HepG2 (cell line): Measurements from ENCODE around the gene PCBP1. TPM values are rescaled to one million over a fixed set of nuclear protein-coding genes. Genes with fewer than 3 reads are reported as not detected.

Source experiments
- ARNTL ChIP-seq: sonication (generic); formaldehyde crosslinking; IDR thresholded peaks from 2 replicates; pipeline ENCODE4 v1.4.0; 2020; ENCODE audit warnings: mild to moderate bottlenecking, missing genetic modification reagents
- ATF1 ChIP-seq: IDR thresholded peaks from 2 replicates; pipeline ENCODE4 v1.6.1; 2016; ENCODE audit warnings: mild to moderate bottlenecking, control low read depth
- DNMT1 ChIP-seq: sonication (generic); formaldehyde crosslinking; IDR thresholded peaks from 2 replicates; pipeline ENCODE4 v1.5.1; 2020; ENCODE audit warnings: mild to moderate bottlenecking, missing genetic modification reagents
- ERF ChIP-seq: IDR thresholded peaks from 2 replicates; pipeline ENCODE4 v1.6.1; 2018; ENCODE audit warnings: missing biosample characterization, missing genetic modification reagents
- EZH2 ChIP-seq: conservative IDR thresholded peaks from 2 replicates; pipeline ENCODE4 v1.6.1; 2012; ENCODE audit warnings: mild to moderate bottlenecking, low read depth, low read length, moderate library complexity
- FOXJ3 ChIP-seq: sonication (generic); formaldehyde crosslinking; IDR thresholded peaks from 2 replicates; pipeline ENCODE4 v1.4.0; 2020; ENCODE audit warnings: missing genetic modification reagents, mild to moderate bottlenecking, borderline replicate concordance
- GPN1 ChIP-seq: sonication (generic); formaldehyde crosslinking; IDR thresholded peaks from 2 replicates; pipeline ENCODE4 v1.5.1; 2020; ENCODE audit warnings: missing genetic modification reagents, borderline replicate concordance
- KLF9 ChIP-seq: IDR thresholded peaks from 2 replicates; pipeline ENCODE4 v1.6.1; 2016; ENCODE audit warnings: low read depth
- MYC ChIP-seq: sonication (generic); formaldehyde crosslinking; IDR thresholded peaks from 2 replicates; pipeline ENCODE4 v1.9.0; 2021; ENCODE audit warnings: missing genetic modification reagents, borderline replicate concordance
- NFATC3 ChIP-seq: sonication (generic); formaldehyde crosslinking; IDR thresholded peaks from 2 replicates; pipeline ENCODE4 v1.5.1; 2020; ENCODE audit warnings: mild to moderate bottlenecking, missing genetic modification reagents
- NFIB ChIP-seq: sonication (generic); formaldehyde crosslinking; IDR thresholded peaks from 2 replicates; pipeline ENCODE4 v1.9.0; 2021; ENCODE audit warnings: missing genetic modification reagents, mild to moderate bottlenecking, borderline replicate concordance
- NFYB ChIP-seq: sonication (generic); formaldehyde crosslinking; IDR thresholded peaks from 2 replicates; pipeline ENCODE4 v1.4.0; 2020; ENCODE audit warnings: missing genetic modification reagents
- NR2F2 ChIP-seq: IDR thresholded peaks from 2 replicates; pipeline ENCODE4 v1.6.1; 2012; ENCODE audit warnings: low read depth, inconsistent platforms, borderline replicate concordance
- PHB2 ChIP-seq: fragments of 450-650 bp; IDR thresholded peaks from 2 replicates; pipeline ENCODE4 v1.6.1; 2018; ENCODE audit not compliant: partially characterized antibody
- SALL1 ChIP-seq: sonication (generic); formaldehyde crosslinking; IDR thresholded peaks from 2 replicates; pipeline ENCODE4 v1.8.0; 2022; ENCODE audit warnings: mild to moderate bottlenecking, missing genetic modification reagents
- SETDB1 ChIP-seq: sonication (generic); formaldehyde crosslinking; IDR thresholded peaks from 2 replicates; pipeline ENCODE4 v1.5.1; 2020; ENCODE audit warnings: missing genetic modification reagents, mild to moderate bottlenecking, borderline replicate concordance
- SNAPC2 ChIP-seq: sonication (generic); formaldehyde crosslinking; IDR thresholded peaks from 2 replicates; pipeline ENCODE4 v1.8.1; 2022; ENCODE audit warnings: mild to moderate bottlenecking, missing genetic modification reagents
- U2AF2 ChIP-seq: fragments of 200-400 bp; formaldehyde crosslinking; IDR thresholded peaks from 2 replicates; pipeline ENCODE4 v1.6.1; 2017; ENCODE audit warnings: low read depth, mild to moderate bottlenecking, low read length
- ZBTB8A ChIP-seq: sonication (generic); formaldehyde crosslinking; IDR thresholded peaks from 2 replicates; pipeline ENCODE4 v1.4.0; 2020; ENCODE audit warnings: mild to moderate bottlenecking, low read depth, missing genetic modification reagents, borderline replicate concordance
- ZFP1 ChIP-seq: IDR thresholded peaks from 2 replicates; pipeline ENCODE4 v1.6.1; 2016
- ZNF30 ChIP-seq: sonication (generic); formaldehyde crosslinking; IDR thresholded peaks from 2 replicates; pipeline ENCODE4 v1.5.0; 2020; ENCODE audit warnings: mild to moderate bottlenecking, missing genetic modification reagents
- ZNF557 ChIP-seq: sonication (generic); formaldehyde crosslinking; IDR thresholded peaks from 2 replicates; pipeline ENCODE4 v1.4.0; 2020; ENCODE audit warnings: missing genetic modification reagents
- ZNF761 ChIP-seq: sonication (generic); formaldehyde crosslinking; conservative IDR thresholded peaks from 2 replicates; pipeline ENCODE4 v1.4.0; 2020; ENCODE audit warnings: mild to moderate bottlenecking, missing genetic modification reagents
- polyA plus RNA-seq, 8 experiments: library from polyadenylated mRNA; depleted of rRNA in 3 of 8; stranded (reverse) in 7 of 8; unstranded in 1 of 8; fragments of >200 nt; fragmentation: Illumina TruSeq in 4 of 8; extraction: Trizol in 4 of 8; gene quantifications; 2 replicates each; pipeline versions ENCODE4 v1.2.1 to v1.2.3, GENCODE V29; 2011 to 2016; ENCODE audit warnings: low read depth in 4 of 8, missing spikeins in 1 of 8, mixed read lengths in 1 of 8; ENCODE audit not compliant: insufficient read depth in 1 of 8
- total RNA-seq, 5 experiments: library from RNA; depleted of rRNA; stranded (reverse); fragments of >200 nt; fragmentation: Illumina TruSeq; extraction: Trizol; gene quantifications; 2 replicates each; pipeline ENCODE4 v1.2.3, GENCODE V29; 2016; ENCODE audit warnings: low read depth in 1 of 5
- TF ChIP-seq, protein P1 (sequence below): sonication (generic); formaldehyde crosslinking; IDR thresholded peaks from 2 replicates; pipeline ENCODE4 v1.8.0; 2022; ENCODE audit warnings: low read depth, missing genetic modification reagents
- TF ChIP-seq, protein P2 (sequence below): sonication (generic); formaldehyde crosslinking; IDR thresholded peaks from 2 replicates; pipeline ENCODE4 v1.4.0; 2020; ENCODE audit warnings: low read depth, mild to moderate bottlenecking, missing genetic modification reagents
- TF ChIP-seq, protein P3 (sequence below): sonication (generic); formaldehyde crosslinking; IDR thresholded peaks from 2 replicates; pipeline ENCODE4 v1.5.0; 2020; ENCODE audit warnings: mild to moderate bottlenecking, missing genetic modification reagents, borderline replicate concordance
- TF ChIP-seq, protein P4 (sequence below): sonication (generic); formaldehyde crosslinking; conservative IDR thresholded peaks from 2 replicates; pipeline ENCODE4 v1.4.0; 2020; ENCODE audit warnings: missing genetic modification reagents

The PCBP1 gene
- total and polyA plus RNA-seq, 2 of the 13 experiments (the other 11 are each of a cell fraction or from before 2014, with no cell fraction given): 32.0 to 137 TPM

DNA sequence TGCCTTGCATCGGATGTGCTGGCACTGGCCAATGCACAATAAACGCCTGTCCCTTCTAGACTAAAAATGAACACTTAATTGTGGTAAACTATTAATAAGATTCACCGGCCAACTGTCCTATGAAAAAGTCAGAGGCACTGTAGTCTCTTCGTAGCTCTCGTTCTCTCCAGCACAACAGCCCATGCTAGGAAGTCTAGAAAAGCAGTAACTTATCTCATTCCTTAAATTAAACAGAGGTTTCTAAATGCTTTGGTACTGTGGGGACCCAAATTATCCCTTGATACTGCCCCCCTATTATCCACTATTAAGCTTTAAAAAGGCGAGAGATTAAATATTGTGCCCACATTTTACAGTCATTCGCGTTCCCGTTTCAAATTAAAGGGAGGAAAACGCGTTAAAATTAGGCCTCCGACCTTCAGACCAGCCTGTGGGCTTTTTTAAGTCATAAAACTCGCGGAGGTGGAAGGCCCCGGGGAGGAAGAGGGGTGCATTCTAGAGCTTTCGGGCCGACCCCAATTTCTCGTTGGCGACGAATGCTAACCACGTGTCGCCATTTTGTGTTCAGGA, 1.5 kb upstream of the PCBP1 start (continued):
- TF ChIP-seq, protein P1, sequence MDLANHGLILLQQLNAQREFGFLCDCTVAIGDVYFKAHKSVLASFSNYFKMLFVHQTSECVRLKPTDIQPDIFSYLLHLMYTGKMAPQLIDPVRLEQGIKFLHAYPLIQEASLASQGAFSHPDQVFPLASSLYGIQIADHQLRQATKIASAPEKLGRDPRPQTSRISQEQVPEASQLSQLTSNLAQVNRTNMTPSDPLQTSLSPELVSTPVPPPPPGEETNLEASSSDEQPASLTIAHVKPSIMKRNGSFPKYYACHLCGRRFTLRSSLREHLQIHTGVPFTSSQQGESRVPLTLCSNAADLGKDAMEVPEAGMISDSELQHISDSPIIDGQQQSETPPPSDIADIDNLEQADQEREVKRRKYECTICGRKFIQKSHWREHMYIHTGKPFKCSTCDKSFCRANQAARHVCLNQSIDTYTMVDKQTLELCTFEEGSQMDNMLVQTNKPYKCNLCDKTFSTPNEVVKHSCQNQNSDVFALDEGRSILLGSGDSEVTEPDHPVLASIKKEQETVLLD (CRISPR knock-in tag): no peak
- TF ChIP-seq ARNTL (no peak), U2AF2 (no peak), NR2F2 (no peak), DNMT1 (no peak), ZNF30 (CRISPR knock-in tag) (peak; percentile 24; the same call in 1 of the 2 replicates), ZNF761 (CRISPR knock-in tag) (no peak; the same call in 1 of the 2 replicates), NFYB (CRISPR knock-in tag) (no peak), ATF1 (peak; percentile 56; the same call in 1 of the 2 replicates), ZFP1 (0 out of 2 replicates have a peak, but pooled peaks have one; percentile 10), PHB2 (no peak), SALL1 (CRISPR knock-in tag) (no peak), KLF9 (CRISPR knock-in tag) (0 out of 2 replicates have a peak, but pooled peaks have one; percentile 23), ZBTB8A (CRISPR knock-in tag) (no peak; the same call in 1 of the 2 replicates), NFIB (no peak), ERF (CRISPR knock-in tag) (no peak), SNAPC2 (CRISPR knock-in tag) (no peak), FOXJ3 (CRISPR knock-in tag) (no peak), EZH2 (no peak), NFATC3 (CRISPR knock-in tag) (no peak), MYC (CRISPR knock-in tag) (no peak), SETDB1 (no peak), ZNF557 (CRISPR knock-in tag) (no peak), GPN1 (no peak)
- TF ChIP-seq, protein P2, sequence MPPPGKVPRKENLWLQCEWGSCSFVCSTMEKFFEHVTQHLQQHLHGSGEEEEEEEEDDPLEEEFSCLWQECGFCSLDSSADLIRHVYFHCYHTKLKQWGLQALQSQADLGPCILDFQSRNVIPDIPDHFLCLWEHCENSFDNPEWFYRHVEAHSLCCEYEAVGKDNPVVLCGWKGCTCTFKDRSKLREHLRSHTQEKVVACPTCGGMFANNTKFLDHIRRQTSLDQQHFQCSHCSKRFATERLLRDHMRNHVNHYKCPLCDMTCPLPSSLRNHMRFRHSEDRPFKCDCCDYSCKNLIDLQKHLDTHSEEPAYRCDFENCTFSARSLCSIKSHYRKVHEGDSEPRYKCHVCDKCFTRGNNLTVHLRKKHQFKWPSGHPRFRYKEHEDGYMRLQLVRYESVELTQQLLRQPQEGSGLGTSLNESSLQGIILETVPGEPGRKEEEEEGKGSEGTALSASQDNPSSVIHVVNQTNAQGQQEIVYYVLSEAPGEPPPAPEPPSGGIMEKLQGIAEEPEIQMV (CRISPR knock-in tag): no peak; the same call in 1 of the 2 replicates
- TF ChIP-seq, protein P3, sequence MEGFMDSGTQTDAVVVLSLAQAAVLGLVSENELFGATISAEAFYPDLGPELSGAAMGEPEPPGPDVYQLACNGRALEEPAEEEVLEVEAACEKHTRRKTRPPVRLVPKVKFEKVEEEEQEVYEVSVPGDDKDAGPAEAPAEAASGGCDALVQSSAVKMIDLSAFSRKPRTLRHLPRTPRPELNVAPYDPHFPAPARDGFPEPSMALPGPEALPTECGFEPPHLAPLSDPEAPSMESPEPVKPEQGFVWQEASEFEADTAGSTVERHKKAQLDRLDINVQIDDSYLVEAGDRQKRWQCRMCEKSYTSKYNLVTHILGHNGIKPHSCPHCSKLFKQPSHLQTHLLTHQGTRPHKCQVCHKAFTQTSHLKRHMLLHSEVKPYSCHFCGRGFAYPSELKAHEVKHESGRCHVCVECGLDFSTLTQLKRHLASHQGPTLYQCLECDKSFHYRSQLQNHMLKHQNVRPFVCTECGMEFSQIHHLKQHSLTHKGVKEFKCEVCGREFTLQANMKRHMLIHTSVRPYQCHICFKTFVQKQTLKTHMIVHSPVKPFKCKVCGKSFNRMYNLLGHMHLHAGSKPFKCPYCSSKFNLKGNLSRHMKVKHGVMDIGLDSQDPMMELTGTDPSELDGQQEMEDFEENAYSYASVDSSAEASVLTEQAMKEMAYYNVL (CRISPR knock-in tag): no peak
- TF ChIP-seq, protein P4, sequence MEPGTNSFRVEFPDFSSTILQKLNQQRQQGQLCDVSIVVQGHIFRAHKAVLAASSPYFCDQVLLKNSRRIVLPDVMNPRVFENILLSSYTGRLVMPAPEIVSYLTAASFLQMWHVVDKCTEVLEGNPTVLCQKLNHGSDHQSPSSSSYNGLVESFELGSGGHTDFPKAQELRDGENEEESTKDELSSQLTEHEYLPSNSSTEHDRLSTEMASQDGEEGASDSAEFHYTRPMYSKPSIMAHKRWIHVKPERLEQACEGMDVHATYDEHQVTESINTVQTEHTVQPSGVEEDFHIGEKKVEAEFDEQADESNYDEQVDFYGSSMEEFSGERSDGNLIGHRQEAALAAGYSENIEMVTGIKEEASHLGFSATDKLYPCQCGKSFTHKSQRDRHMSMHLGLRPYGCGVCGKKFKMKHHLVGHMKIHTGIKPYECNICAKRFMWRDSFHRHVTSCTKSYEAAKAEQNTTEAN (CRISPR knock-in tag): 0 out of 2 replicates have a peak, but pooled peaks have one; percentile 4
